HEK293T (cell line): ENCODE data around the gene ASPDH.

Experiments used
- CTCF ChIA-PET: fragments of 350-600 bp; formaldehyde crosslinking; extraction: SDS; loops from one replicate; lab custom pipeline; 2021; ENCODE audit warnings: antibody characterized with exemption, inconsistent platforms; lab: Yijun Ruan, JAX
- POLR2A ChIA-PET: fragments of 350-600 bp; formaldehyde crosslinking; extraction: SDS; loops from one replicate; lab custom pipeline; 2020; ENCODE audit warnings: antibody characterized with exemption, inconsistent platforms; lab: Yijun Ruan, JAX
- DNase-seq: peaks from one replicate; pipeline ENCODE4 v3.0.0; 2012; ENCODE audit warnings: mixed read lengths; ENCODE audit errors: extremely low spot score
- ARNT ChIP-seq: fragments of 450-650 bp; IDR thresholded peaks from 2 replicates; pipeline ENCODE4 v1.6.1; 2017; ENCODE audit warnings: mild to moderate bottlenecking
- BHLHE40 ChIP-seq: fragments of 450-650 bp; IDR thresholded peaks from 2 replicates; pipeline ENCODE4 v1.6.1; 2016; ENCODE audit warnings: mild to moderate bottlenecking, moderate library complexity, borderline replicate concordance
- CTBP1 ChIP-seq: fragments of 450-650 bp; IDR thresholded peaks from 2 replicates; pipeline ENCODE4 v1.6.1; 2016; ENCODE audit warnings: borderline replicate concordance
- ELF4 ChIP-seq: fragments of 450-650 bp; IDR thresholded peaks from 2 replicates; pipeline ENCODE4 v1.6.1; 2017; ENCODE audit warnings: antibody characterized with exemption
- FOXA1 ChIP-seq: fragments of 450-650 bp; IDR thresholded peaks from 2 replicates; pipeline ENCODE4 v1.6.1; 2016; ENCODE audit warnings: mild to moderate bottlenecking
- FOXK2 ChIP-seq: fragments of 450-650 bp; IDR thresholded peaks from 2 replicates; pipeline ENCODE4 v1.6.1; 2016; ENCODE audit warnings: mild to moderate bottlenecking
- FOXM1 ChIP-seq: fragments of 450-650 bp; IDR thresholded peaks from 2 replicates; pipeline ENCODE4 v1.6.1; 2017; ENCODE audit warnings: mild to moderate bottlenecking, borderline replicate concordance
- HDGF ChIP-seq: fragments of 450-650 bp; IDR thresholded peaks from 2 replicates; pipeline ENCODE4 v1.6.1; 2017; ENCODE audit warnings: antibody characterized with exemption, borderline replicate concordance
- L3MBTL2 ChIP-seq: fragments of 450-650 bp; conservative IDR thresholded peaks from 2 replicates; pipeline ENCODE4 v1.6.1; 2016; ENCODE audit warnings: mild to moderate bottlenecking
- LEF1 ChIP-seq: fragments of 450-650 bp; IDR thresholded peaks from 2 replicates; pipeline ENCODE4 v1.6.1; 2017; ENCODE audit warnings: mild to moderate bottlenecking, borderline replicate concordance
- NFRKB ChIP-seq: fragments of 450-650 bp; IDR thresholded peaks from 2 replicates; pipeline ENCODE4 v1.6.1; 2016; ENCODE audit warnings: mild to moderate bottlenecking, moderate library complexity
- PKNOX1 ChIP-seq: fragments of 450-650 bp; IDR thresholded peaks from 2 replicates; pipeline ENCODE4 v1.6.1; 2016
- SP1 ChIP-seq: fragments of 450-650 bp; IDR thresholded peaks from 2 replicates; pipeline ENCODE4 v1.6.1; 2017
- SUZ12 ChIP-seq: fragments of 450-650 bp; IDR thresholded peaks from 2 replicates; pipeline ENCODE4 v1.6.1; 2016; ENCODE audit warnings: mild to moderate bottlenecking
- TARDBP ChIP-seq: fragments of 450-650 bp; IDR thresholded peaks from 2 replicates; pipeline ENCODE4 v1.6.1; 2016
- ZNF384 ChIP-seq: fragments of 450-650 bp; IDR thresholded peaks from 2 replicates; pipeline ENCODE4 v1.6.1; 2016

ASPDH gene

GRCh38 chr19:50548191-50549058, 34.7 kb upstream of the ASPDH start:
- ChIA-PET CTCF (interaction anchor here (1.5 kb wide), 1 partner anchor 8 kb away, joined by 4 read pairs; no protein-coding TSS in a partner anchor), POLR2A (no interaction called here)
- DNase-seq, result no peak
- TF ChIP-seq SP1 (no peak), ZNF384 (no peak), SUZ12 (no peak), NFRKB (no peak), FOXM1 (no peak), HDGF (no peak), ELF4 (no peak)

- no peak for DNase-seq
- POLR2A ChIA-PET, result interaction anchor here (0.8 kb wide), 1 partner anchor 9 kb away, joined by 3 read pairs; no protein-coding TSS in a partner anchor
- CTCF ChIA-PET, result interaction anchor here (0.6 to 1.5 kb wide), 3 partner anchors 9 to 229 kb away, joined by 3 to 4 read pairs (median 3); no protein-coding TSS in a partner anchor
These were observed 33.9 kb upstream of the ASPDH start for GRCh38 chr19:50547385-50548190.

GRCh38 chr19:50546527-50547221, 33.0 kb upstream of the ASPDH start:
- ChIA-PET POLR2A (no interaction called here), CTCF (interaction anchor here (1.5 kb wide), 1 partner anchor 10 kb away, joined by 4 read pairs; no protein-coding TSS in a partner anchor)
- no peak for TF ChIP-seq SP1
- no peak for TF ChIP-seq TARDBP
- no peak for TF ChIP-seq ARNT
- TF ChIP-seq BHLHE40, result no peak
- no peak for TF ChIP-seq NFRKB
- TF ChIP-seq SUZ12, result no peak
- TF ChIP-seq HDGF, result no peak
- no peak for TF ChIP-seq PKNOX1
- no peak for TF ChIP-seq L3MBTL2
- TF ChIP-seq FOXM1, result no peak
- TF ChIP-seq FOXA1, result no peak
- no peak for TF ChIP-seq LEF1
- no peak for TF ChIP-seq ZNF384
- no peak for TF ChIP-seq CTBP1
- TF ChIP-seq ELF4, result no peak
- no peak for TF ChIP-seq FOXK2
- DNase-seq, result no peak

More at GRCh38 chr19:50547385-50548190, 33.9 kb upstream of the ASPDH start:
- no peak for TF ChIP-seq FOXA1
- no peak for TF ChIP-seq ZNF384
- no peak for TF ChIP-seq BHLHE40
- no peak for TF ChIP-seq NFRKB
- TF ChIP-seq L3MBTL2, result no peak
- no peak for TF ChIP-seq SUZ12
- no peak for TF ChIP-seq PKNOX1
- no peak for TF ChIP-seq CTBP1
- no peak for TF ChIP-seq ARNT
- no peak for TF ChIP-seq LEF1
- TF ChIP-seq FOXK2, result no peak
- TF ChIP-seq SP1, result no peak
- no peak for TF ChIP-seq TARDBP
- no peak for TF ChIP-seq HDGF
- no peak for TF ChIP-seq FOXM1
- TF ChIP-seq ELF4, result no peak

GRCh38 chr19:50542943-50543342, 29.2 kb upstream of the ASPDH start:
- no peak for DNase-seq
- CTCF ChIA-PET, result interaction anchor here (3.6 kb wide), 1 partner anchor 13 kb away, joined by 10 read pairs; no protein-coding TSS in a partner anchor
- no peak for TF ChIP-seq CTBP1
- no peak for TF ChIP-seq LEF1
- no peak for TF ChIP-seq SP1
- TF ChIP-seq L3MBTL2, result no peak
- TF ChIP-seq HDGF, result no peak
- TF ChIP-seq FOXK2, result no peak
- no peak for TF ChIP-seq ZNF384
- TF ChIP-seq BHLHE40, result no peak
- TF ChIP-seq FOXM1, result no peak
- TF ChIP-seq PKNOX1, result no peak
- TF ChIP-seq TARDBP, result no peak
- TF ChIP-seq ELF4, result no peak
- POLR2A ChIA-PET, result no interaction called here

- ChIA-PET POLR2A (interaction anchor here (0.8 kb wide), 1 partner anchor 27 kb away, joined by 3 read pairs; the partner anchor contains the start of gene JOSD2), CTCF (interaction anchor here (0.6 to 2.8 kb wide), 9 partner anchors 12 to 244 kb away, joined by 3 to 27 read pairs (median 4); no protein-coding TSS in a partner anchor)
- peak; percentile 92 for DNase-seq
- TF ChIP-seq FOXA1 (no peak), L3MBTL2 (no peak), BHLHE40 (no peak), HDGF (no peak), ZNF384 (no peak), SUZ12 (no peak), ARNT (no peak), SP1 (no peak), CTBP1 (no peak), LEF1 (no peak), FOXK2 (no peak), NFRKB (no peak), FOXM1 (no peak), TARDBP (no peak), ELF4 (no peak), PKNOX1 (no peak)
These were observed 24.1 kb upstream of the ASPDH start for GRCh38 chr19:50537769-50538230.
